Measurements from ENCODE around the gene PDCD1LG2.
"Not testable (repeated sequence)": the region's sequence is repeated elsewhere in the genome, so short reads cannot be mapped to it uniquely, and the experiment has no call there.

Gene PDCD1LG2

DNA sequence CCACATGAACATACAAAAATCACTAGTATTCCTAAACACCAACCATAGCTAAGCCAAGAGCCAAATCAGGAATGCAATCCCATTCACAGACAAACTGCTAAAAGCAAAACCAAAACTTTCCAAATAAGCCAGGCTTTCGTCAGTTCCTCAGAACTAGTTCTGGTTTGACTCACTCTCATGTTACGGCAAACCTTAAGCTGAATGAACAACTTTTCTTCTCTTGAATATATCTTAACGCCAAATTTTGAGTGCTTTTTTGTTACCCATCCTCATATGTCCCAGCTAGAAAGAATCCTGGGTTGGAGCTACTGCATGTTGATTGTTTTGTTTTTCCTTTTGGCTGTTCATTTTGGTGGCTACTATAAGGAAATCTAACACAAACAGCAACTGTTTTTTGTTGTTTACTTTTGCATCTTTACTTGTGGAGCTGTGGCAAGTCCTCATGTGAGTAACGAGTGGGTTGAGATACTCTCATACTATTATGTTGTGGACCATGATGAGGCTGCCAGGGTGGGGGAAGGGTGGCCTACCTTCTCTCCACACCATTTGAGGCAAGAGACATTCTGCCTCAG is at the start of gene PDCD1LG2:
Gene PDCD1LG2 (plus strand): TSS at position 172 of the 572 bp plus-strand sequence. CDS start 12,016 bp downstream, outside the sequence.
- Histone ChIP-seq H3K27me3 (ENCODE audit: insufficient read depth, low read length, poor library complexity, severe bottlenecking) (no peaks in the 10 kb centered on the region), H3K9ac (ENCODE audit: low read depth, low read length, poor library complexity, severe bottlenecking) (no peak within 1 kb of the TSS), H3K9me3 (ENCODE audit: insufficient read depth, low read depth, low read length) (no peaks in the 10 kb centered on the region), H3K79me2 (ENCODE audit: insufficient read depth, low read length) (no peaks in the 10 kb centered on the region), H3K36me3 (ENCODE audit: insufficient read depth, low read length) (no peaks in the 10 kb centered on the region), H4K20me1 (ENCODE audit: insufficient read depth, low read length, poor library complexity, severe bottlenecking) (no peaks in the 10 kb centered on the region), H2AFZ (ENCODE audit: low read length) (no peak within 1 kb of the TSS), H3K4me3 (ENCODE audit: low read length, poor library complexity, severe bottlenecking) (no peak within 1 kb of the TSS), H3K4me2 (ENCODE audit: low read depth, low read length, poor library complexity, severe bottlenecking) (no peak within 1 kb of the TSS), H3K9me2 (replicated peaks; ENCODE audit: low read depth, low read length) (no peaks in the 10 kb centered on the region), H3K4me1 (ENCODE audit: insufficient read depth, low read length, poor library complexity, severe bottlenecking) (peaks cover 9% of the 10 kb centered on the region), H3F3A (ENCODE audit: low read depth) (no peaks in the 10 kb centered on the region)
- TF ChIP-seq EZH2phosphoT487 (IDR thresholded peaks at IDR 0.05; ENCODE audit: borderline replicate concordance): no peak
- TF ChIP-seq, protein P1, sequence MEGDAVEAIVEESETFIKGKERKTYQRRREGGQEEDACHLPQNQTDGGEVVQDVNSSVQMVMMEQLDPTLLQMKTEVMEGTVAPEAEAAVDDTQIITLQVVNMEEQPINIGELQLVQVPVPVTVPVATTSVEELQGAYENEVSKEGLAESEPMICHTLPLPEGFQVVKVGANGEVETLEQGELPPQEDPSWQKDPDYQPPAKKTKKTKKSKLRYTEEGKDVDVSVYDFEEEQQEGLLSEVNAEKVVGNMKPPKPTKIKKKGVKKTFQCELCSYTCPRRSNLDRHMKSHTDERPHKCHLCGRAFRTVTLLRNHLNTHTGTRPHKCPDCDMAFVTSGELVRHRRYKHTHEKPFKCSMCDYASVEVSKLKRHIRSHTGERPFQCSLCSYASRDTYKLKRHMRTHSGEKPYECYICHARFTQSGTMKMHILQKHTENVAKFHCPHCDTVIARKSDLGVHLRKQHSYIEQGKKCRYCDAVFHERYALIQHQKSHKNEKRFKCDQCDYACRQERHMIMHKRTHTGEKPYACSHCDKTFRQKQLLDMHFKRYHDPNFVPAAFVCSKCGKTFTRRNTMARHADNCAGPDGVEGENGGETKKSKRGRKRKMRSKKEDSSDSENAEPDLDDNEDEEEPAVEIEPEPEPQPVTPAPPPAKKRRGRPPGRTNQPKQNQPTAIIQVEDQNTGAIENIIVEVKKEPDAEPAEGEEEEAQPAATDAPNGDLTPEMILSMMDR (conservative IDR thresholded peaks at IDR 0.05; ENCODE audit: low read length): no peak

DNA sequence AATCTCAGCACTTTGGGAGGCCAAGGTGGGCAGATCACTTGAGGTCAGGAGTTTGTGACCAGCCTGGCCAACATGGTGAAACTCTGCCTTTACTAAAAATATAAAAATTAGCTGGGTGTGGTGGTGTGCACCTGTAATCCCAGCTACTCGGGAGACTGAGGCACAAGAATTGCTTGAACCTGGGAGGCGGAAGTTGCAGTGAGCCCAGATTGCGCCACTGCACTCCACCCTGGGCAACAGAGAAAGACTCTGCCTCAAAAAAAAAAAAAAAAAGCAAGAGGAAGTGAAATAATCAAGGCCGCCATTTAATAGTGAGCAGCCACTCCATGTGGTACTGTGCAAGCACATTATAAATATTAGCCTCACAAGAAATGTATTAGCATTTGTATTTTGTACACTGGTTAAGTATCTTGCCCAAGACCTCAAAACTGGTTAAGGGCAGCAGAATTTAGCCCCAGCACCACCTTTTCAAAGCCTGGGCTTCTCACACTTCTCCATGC is 45.5 kb upstream of the PDCD1LG2 start:
- H4K20me1 ChIP-seq (ENCODE audit: insufficient read depth, low read length, poor library complexity, severe bottlenecking); H3K9me3 ChIP-seq (ENCODE audit: insufficient read depth, low read depth, low read length); H3K4me1 ChIP-seq (ENCODE audit: insufficient read depth, low read length, poor library complexity, severe bottlenecking); H3K4me2 ChIP-seq (ENCODE audit: low read depth, low read length, poor library complexity, severe bottlenecking); H3K4me3 ChIP-seq (ENCODE audit: low read length, poor library complexity, severe bottlenecking); H3K27me3 ChIP-seq (ENCODE audit: insufficient read depth, low read length, poor library complexity, severe bottlenecking); H3K36me3 ChIP-seq (ENCODE audit: insufficient read depth, low read length); H3K9ac ChIP-seq (ENCODE audit: low read depth, low read length, poor library complexity, severe bottlenecking); H3K9me2 ChIP-seq (replicated peaks; ENCODE audit: low read depth, low read length); H3K79me2 ChIP-seq (ENCODE audit: insufficient read depth, low read length); H2AFZ ChIP-seq (ENCODE audit: low read length); H3F3A ChIP-seq (ENCODE audit: low read depth): not testable (repeated sequence)

DNA sequence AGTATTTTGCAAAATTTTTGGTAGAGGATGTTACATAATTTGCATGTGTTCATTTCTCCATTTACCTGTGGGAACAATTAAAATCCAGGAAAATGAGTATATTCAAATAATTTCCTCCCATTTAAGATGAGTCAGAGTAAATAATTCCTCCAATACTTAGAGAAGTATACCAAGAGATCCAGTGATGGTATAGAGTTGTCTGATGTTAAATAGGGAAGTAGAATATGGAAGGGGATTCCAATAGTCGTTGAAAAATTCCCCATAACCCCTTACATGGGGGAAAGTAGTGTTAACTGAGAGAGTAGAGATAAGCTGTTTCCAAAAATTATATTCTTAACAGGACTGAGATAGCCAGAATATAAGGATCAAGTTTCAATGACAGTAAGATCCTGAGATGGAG is 44.3 kb upstream of the PDCD1LG2 start:
- TF ChIP-seq, protein P1 (conservative IDR thresholded peaks at IDR 0.05; ENCODE audit: low read length): no peak
- TF ChIP-seq EZH2phosphoT487 (IDR thresholded peaks at IDR 0.05; ENCODE audit: borderline replicate concordance): no peak
- H3K4me1 ChIP-seq (ENCODE audit: insufficient read depth, low read length, poor library complexity, severe bottlenecking): no peaks in the 10 kb centered on the region
- no peak overlapping the region for H3K4me3 ChIP-seq (ENCODE audit: low read length, poor library complexity, severe bottlenecking)

DNA sequence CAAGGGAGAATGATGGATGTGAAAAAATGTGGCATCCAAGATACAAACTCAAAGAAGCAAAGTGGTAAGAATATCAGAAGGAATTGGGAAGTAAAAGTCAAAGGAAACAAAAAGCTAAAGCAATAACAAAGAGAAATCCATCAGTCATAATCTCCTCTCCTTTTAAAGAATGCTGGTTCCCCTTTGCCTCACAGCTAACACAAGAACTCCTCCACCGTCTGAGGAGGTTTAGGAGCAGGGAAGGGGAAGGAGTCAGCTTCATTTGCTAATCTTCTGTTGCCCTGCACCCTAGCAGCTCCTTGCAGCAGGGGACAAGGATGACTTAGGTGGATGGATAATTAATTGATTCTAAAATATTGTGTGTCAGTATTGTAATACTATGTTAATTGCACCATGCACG is 43.6 kb upstream of the PDCD1LG2 start:
- Histone ChIP-seq H4K20me1 (ENCODE audit: insufficient read depth, low read length, poor library complexity, severe bottlenecking) (no peaks in the 10 kb centered on the region), H3K36me3 (ENCODE audit: insufficient read depth, low read length) (no peaks in the 10 kb centered on the region), H3K9me2 (replicated peaks; ENCODE audit: low read depth, low read length) (no peaks in the 10 kb centered on the region), H3K9ac (ENCODE audit: low read depth, low read length, poor library complexity, severe bottlenecking) (no peak overlapping the region), H3K27me3 (ENCODE audit: insufficient read depth, low read length, poor library complexity, severe bottlenecking) (no peaks in the 10 kb centered on the region), H3K4me2 (ENCODE audit: low read depth, low read length, poor library complexity, severe bottlenecking) (no peak overlapping the region), H3K4me1 (ENCODE audit: insufficient read depth, low read length, poor library complexity, severe bottlenecking) (no peaks in the 10 kb centered on the region), H3K4me3 (ENCODE audit: low read length, poor library complexity, severe bottlenecking) (no peak overlapping the region), H3F3A (ENCODE audit: low read depth) (no peaks in the 10 kb centered on the region), H3K79me2 (ENCODE audit: insufficient read depth, low read length) (no peaks in the 10 kb centered on the region), H3K9me3 (ENCODE audit: insufficient read depth, low read depth, low read length) (no peaks in the 10 kb centered on the region), H2AFZ (ENCODE audit: low read length) (0 out of 2 replicates have a peak overlapping the region, but pooled peaks have one; percentile 6)
- TF ChIP-seq, protein P1 (conservative IDR thresholded peaks at IDR 0.05; ENCODE audit: low read length): no peak
- no peak for TF ChIP-seq EZH2phosphoT487 (IDR thresholded peaks at IDR 0.05; ENCODE audit: borderline replicate concordance)

More for the DNA sequence above, 44.3 kb upstream of the PDCD1LG2 start:
- no peak overlapping the region for H3K9ac ChIP-seq (ENCODE audit: low read depth, low read length, poor library complexity, severe bottlenecking)
- H3K4me2 ChIP-seq (ENCODE audit: low read depth, low read length, poor library complexity, severe bottlenecking): no peak overlapping the region
- no peaks in the 10 kb centered on the region for H3F3A ChIP-seq (ENCODE audit: low read depth)
- H2AFZ ChIP-seq (ENCODE audit: low read length): no peak overlapping the region
- no peaks in the 10 kb centered on the region for H3K9me3 ChIP-seq (ENCODE audit: insufficient read depth, low read depth, low read length)
- H3K79me2 ChIP-seq (ENCODE audit: insufficient read depth, low read length): no peaks in the 10 kb centered on the region
- no peaks in the 10 kb centered on the region for H4K20me1 ChIP-seq (ENCODE audit: insufficient read depth, low read length, poor library complexity, severe bottlenecking)
- no peaks in the 10 kb centered on the region for H3K36me3 ChIP-seq (ENCODE audit: insufficient read depth, low read length)
- no peaks in the 10 kb centered on the region for H3K27me3 ChIP-seq (ENCODE audit: insufficient read depth, low read length, poor library complexity, severe bottlenecking)
- no peaks in the 10 kb centered on the region for H3K9me2 ChIP-seq (replicated peaks; ENCODE audit: low read depth, low read length)
